ENCODE data around the gene AQP10. TPM values are rescaled to one million over a fixed set of nuclear protein-coding genes. Genes with fewer than 3 reads are reported as not detected.

Gene AQP10
- total RNA-seq, 2 experiments from 2014 or later, result not detected

Other genes starting within 250 kb of the AQP10 start
- under 1 TPM in 1 of 2 experiments, not detected in 1; 0.09 TPM for gene NUP210L, start 166.0 kb upstream of the AQP10 start, total RNA-seq
- 100 to 1,000 TPM; 678 to 780 TPM for gene TPM3, start 129.0 kb upstream of the AQP10 start, total RNA-seq
- gene CFAP141, start 114.8 kb upstream of the AQP10 start, total RNA-seq, result not detected
- 100 to 1,000 TPM; 162 to 201 TPM for gene UBAP2L, start 100.1 kb upstream of the AQP10 start, total RNA-seq
- gene HAX1, start 48.5 kb upstream of the AQP10 start, total RNA-seq, result 100 to 1,000 TPM; 104 to 123 TPM
- gene ATP8B2, start 4.4 kb downstream of the AQP10 start, total RNA-seq, result 10 to 100 TPM; 46.3 to 67.3 TPM
- under 1 TPM; 0.53 to 0.66 TPM for gene IL6R, start 84.2 kb downstream of the AQP10 start, total RNA-seq
- gene TDRD10, start 181.1 kb downstream of the AQP10 start, total RNA-seq, result not detected
- not detected for gene SHE, start 181.3 kb downstream of the AQP10 start, total RNA-seq
- 100 to 1,000 TPM; 103 to 110 TPM for gene UBE2Q1, start 237.6 kb downstream of the AQP10 start, total RNA-seq
- gene CHRNB2, start 246.7 kb downstream of the AQP10 start, total RNA-seq, result not detected